H54 (cell line): ENCODE data around the gene C2orf81.

Experiments
- DNase-seq: peaks from one replicate; pipeline ENCODE4 v3.0.0; 2011; ENCODE audit warnings: low spot score, mixed read lengths; ENCODE audit not compliant: insufficient read length
- FAIRE-seq: peaks from 3 replicates; lab custom pipeline; 2011; peaks lifted over from hg19 to GRCh38; lab: Jason Lieb, UNC
- POLR2A ChIP-seq: IDR thresholded peaks from 2 replicates; pipeline ENCODE4 v1.6.1; 2011; ENCODE audit warnings: low read depth, mild to moderate bottlenecking, low read length

Gene C2orf81

GRCh38 chr2:74439373-74439772 is 18.0 kb upstream of the C2orf81 start:
- no peak for TF ChIP-seq POLR2A
- FAIRE-seq (no peak), DNase-seq (no peak)

GRCh38 chr2:74438248-74438647 is 16.8 kb upstream of the C2orf81 start:
- DNase-seq (no peak), FAIRE-seq (no peak)
- no peak for TF ChIP-seq POLR2A

- TF ChIP-seq POLR2A: no peak
- no peak for FAIRE-seq
- no peak for DNase-seq
Measured at GRCh38 chr2:74436848-74437695, 15.7 kb upstream of the C2orf81 start.

GRCh38 chr2:74436111-74436805 is 14.8 kb upstream of the C2orf81 start:
- no peak for TF ChIP-seq POLR2A
- FAIRE-seq (no peak), DNase-seq (no peak)

- TF ChIP-seq POLR2A: no peak
- DNase-seq (no peak), FAIRE-seq (no peak)
Measured at GRCh38 chr2:74430502-74430901, 9.1 kb upstream of the C2orf81 start.

- no peak for TF ChIP-seq POLR2A
- DNase-seq (no peak), FAIRE-seq (no peak)
Measured at GRCh38 chr2:74429487-74430451, 8.3 kb upstream of the C2orf81 start.

- DNase-seq: no peak
- no peak for FAIRE-seq
- TF ChIP-seq POLR2A: no peak
Measured at GRCh38 chr2:74428675-74429074, 7.3 kb upstream of the C2orf81 start.

- DNase-seq: no peak
- no peak for FAIRE-seq
- no peak for TF ChIP-seq POLR2A
Measured at GRCh38 chr2:74427551-74427950, 6.1 kb upstream of the C2orf81 start.

- no peak for FAIRE-seq
- no peak for TF ChIP-seq POLR2A
- no peak for DNase-seq
Measured at GRCh38 chr2:74426181-74426758, 4.9 kb upstream of the C2orf81 start.

- TF ChIP-seq POLR2A: no peak
- DNase-seq (peak; percentile 79), FAIRE-seq (no peak)
Measured at GRCh38 chr2:74425523-74425922, 4.1 kb upstream of the C2orf81 start.

GRCh38 chr2:74424995-74425406 is 3.6 kb upstream of the C2orf81 start:
- no peak for TF ChIP-seq POLR2A
- DNase-seq (no peak), FAIRE-seq (no peak)

GRCh38 chr2:74424139-74424992 is 2.9 kb upstream of the C2orf81 start:
- DNase-seq (no peak), FAIRE-seq (no peak)
- no peak for TF ChIP-seq POLR2A
